Inflammatory macrophage treated with lipopolysaccharide for 4 hours (primary cell): ENCODE data around the gene CFAP45.

Source experiments
- DNase-seq: peaks from one replicate; pipeline ENCODE4 v3.0.0-alpha.2; 2020

Gene CFAP45

GRCh38 chr1:159848326-159848725 is 51.6 kb downstream of the CFAP45 start:
- DNase-seq: peak; percentile 32

GRCh38 chr1:159847231-159847630 is 52.7 kb downstream of the CFAP45 start:
- DNase-seq: no peak

GRCh38 chr1:159845751-159846629 is 54.0 kb downstream of the CFAP45 start:
- DNase-seq: no peak

GRCh38 chr1:159843459-159843858 is 56.5 kb downstream of the CFAP45 start:
- no peak for DNase-seq

- DNase-seq: no peak
Measured at GRCh38 chr1:159841749-159842148, 58.2 kb downstream of the CFAP45 start.

- DNase-seq: no peak
Measured at GRCh38 chr1:159839116-159839849, 60.7 kb downstream of the CFAP45 start.

GRCh38 chr1:159838715-159839114 is 61.2 kb downstream of the CFAP45 start:
- peak; percentile 76 for DNase-seq

GRCh38 chr1:159835862-159836525 is 64.0 kb downstream of the CFAP45 start:
- DNase-seq: no peak

- no peak for DNase-seq
Measured at GRCh38 chr1:159835356-159835755, 64.6 kb downstream of the CFAP45 start.

GRCh38 chr1:159832309-159832708 is 67.7 kb downstream of the CFAP45 start:
- DNase-seq: no peak

- DNase-seq: no peak
Measured at GRCh38 chr1:159831412-159832141, 68.4 kb downstream of the CFAP45 start.

- peak; percentile 86 for DNase-seq
Measured at GRCh38 chr1:159830722-159831121, 69.2 kb downstream of the CFAP45 start.

- DNase-seq: no peak
Measured at GRCh38 chr1:159829822-159830465, 70.0 kb downstream of the CFAP45 start.

- peak; percentile 88 for DNase-seq
Measured at GRCh38 chr1:159829273-159829634, 70.7 kb downstream of the CFAP45 start.

GRCh38 chr1:159828581-159829272 is 71.2 kb downstream of the CFAP45 start:
- DNase-seq: peak; percentile 90

GRCh38 chr1:159828176-159828575 is 71.8 kb downstream of the CFAP45 start:
- no peak for DNase-seq

- DNase-seq: no peak
Measured at GRCh38 chr1:159827549-159827948, 72.4 kb downstream of the CFAP45 start.

- DNase-seq: no peak
Measured at GRCh38 chr1:159827102-159827490, 72.9 kb downstream of the CFAP45 start.

- peak; percentile 97 for DNase-seq
Measured at GRCh38 chr1:159826441-159827101, 73.4 kb downstream of the CFAP45 start, which contains the start of gene SLAMF8. Gene SLAMF8, plus strand, starts transcription at chr1:159826873. Its CDS starts 26 bp downstream, at chr1:159826899.

- DNase-seq: no peak
Measured at GRCh38 chr1:159825564-159825963, 74.4 kb downstream of the CFAP45 start.

- DNase-seq: no peak
Measured at GRCh38 chr1:159823406-159823805, 76.6 kb downstream of the CFAP45 start.
